Astrocyte (in vitro differentiated cells and primary cell): ENCODE results near the gene PCBP3.

ENCODE experiments used
- EZH2 ChIP-seq: IDR thresholded peaks from 2 replicates; pipeline ENCODE4 v1.6.1; 2012; ENCODE audit warnings: mild to moderate bottlenecking, low read length, inconsistent platforms; ENCODE audit not compliant: insufficient read depth
- TF ChIP-seq, protein P1 (sequence below): IDR thresholded peaks from 2 replicates; pipeline ENCODE4 v1.5.1; 2011; ENCODE audit warnings: low read depth, mild to moderate bottlenecking, inconsistent platforms, low read length, moderate library complexity; ENCODE audit not compliant: insufficient read depth

- TF ChIP-seq, protein P1, sequence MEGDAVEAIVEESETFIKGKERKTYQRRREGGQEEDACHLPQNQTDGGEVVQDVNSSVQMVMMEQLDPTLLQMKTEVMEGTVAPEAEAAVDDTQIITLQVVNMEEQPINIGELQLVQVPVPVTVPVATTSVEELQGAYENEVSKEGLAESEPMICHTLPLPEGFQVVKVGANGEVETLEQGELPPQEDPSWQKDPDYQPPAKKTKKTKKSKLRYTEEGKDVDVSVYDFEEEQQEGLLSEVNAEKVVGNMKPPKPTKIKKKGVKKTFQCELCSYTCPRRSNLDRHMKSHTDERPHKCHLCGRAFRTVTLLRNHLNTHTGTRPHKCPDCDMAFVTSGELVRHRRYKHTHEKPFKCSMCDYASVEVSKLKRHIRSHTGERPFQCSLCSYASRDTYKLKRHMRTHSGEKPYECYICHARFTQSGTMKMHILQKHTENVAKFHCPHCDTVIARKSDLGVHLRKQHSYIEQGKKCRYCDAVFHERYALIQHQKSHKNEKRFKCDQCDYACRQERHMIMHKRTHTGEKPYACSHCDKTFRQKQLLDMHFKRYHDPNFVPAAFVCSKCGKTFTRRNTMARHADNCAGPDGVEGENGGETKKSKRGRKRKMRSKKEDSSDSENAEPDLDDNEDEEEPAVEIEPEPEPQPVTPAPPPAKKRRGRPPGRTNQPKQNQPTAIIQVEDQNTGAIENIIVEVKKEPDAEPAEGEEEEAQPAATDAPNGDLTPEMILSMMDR = no peak
- TF ChIP-seq EZH2 = no peak
These were observed 36.3 kb upstream of the PCBP3 start for GRCh38 chr21:45607021-45607908.
